HG02763 (cell line): ENCODE data around the gene FHOD3.

Source experiments
- ATAC-seq: cut with Tn5 transposase; IDR thresholded peaks from one replicate; pipeline ENCODE4 v1.9.1; 2021; ENCODE audit warnings: mild to moderate bottlenecking, moderate library complexity; ENCODE audit not compliant: unreplicated experiment

Gene FHOD3

GRCh38 chr18:36505665-36506064 lies 208.2 kb downstream of the FHOD3 start:
- no peak for ATAC-seq

GRCh38 chr18:36509646-36510197 lies 212.2 kb downstream of the FHOD3 start:
- ATAC-seq, result no peak

GRCh38 chr18:36511791-36512352 lies 214.4 kb downstream of the FHOD3 start:
- no peak for ATAC-seq

GRCh38 chr18:36513556-36513955 lies 216.0 kb downstream of the FHOD3 start:
- ATAC-seq, result no peak

GRCh38 chr18:36514778-36515177 lies 217.3 kb downstream of the FHOD3 start:
- ATAC-seq, result no peak

- no peak for ATAC-seq
Observed at GRCh38 chr18:36516258-36516657, 218.7 kb downstream of the FHOD3 start.

GRCh38 chr18:36516726-36517125 lies 219.2 kb downstream of the FHOD3 start:
- no peak for ATAC-seq

GRCh38 chr18:36518839-36519238 lies 221.3 kb downstream of the FHOD3 start:
- no peak for ATAC-seq

GRCh38 chr18:36519358-36519757 lies 221.8 kb downstream of the FHOD3 start:
- ATAC-seq, result no peak

- ATAC-seq, result no peak
Observed at GRCh38 chr18:36522509-36522908, 225.0 kb downstream of the FHOD3 start.

- no peak for ATAC-seq
Observed at GRCh38 chr18:36525913-36526312, 228.4 kb downstream of the FHOD3 start.

- no peak for ATAC-seq
Observed at GRCh38 chr18:36526611-36527010, 229.1 kb downstream of the FHOD3 start.

- no peak for ATAC-seq
Observed at GRCh38 chr18:36527051-36527450, 229.5 kb downstream of the FHOD3 start.

GRCh38 chr18:36527740-36528455 lies 230.4 kb downstream of the FHOD3 start:
- ATAC-seq, result no peak

- no peak for ATAC-seq
Observed at GRCh38 chr18:36529747-36530146, 232.2 kb downstream of the FHOD3 start.

- no peak for ATAC-seq
Observed at GRCh38 chr18:36530676-36531405, 233.3 kb downstream of the FHOD3 start.

- no peak for ATAC-seq
Observed at GRCh38 chr18:36531636-36532035, 234.1 kb downstream of the FHOD3 start.

- ATAC-seq, result no peak
Observed at GRCh38 chr18:36532394-36532793, 234.9 kb downstream of the FHOD3 start.

GRCh38 chr18:36532815-36533214 lies 235.3 kb downstream of the FHOD3 start:
- ATAC-seq, result no peak

- ATAC-seq, result no peak
Observed at GRCh38 chr18:36533446-36534153, 236.1 kb downstream of the FHOD3 start.

- ATAC-seq, result no peak
Observed at GRCh38 chr18:36534154-36534688, 236.7 kb downstream of the FHOD3 start.
